Measurements from ENCODE around the gene CRELD2. TPM values are rescaled to one million over a fixed set of nuclear protein-coding genes. Genes with fewer than 3 reads are reported as not detected.

Gene CRELD2
- total and polyA plus RNA-seq, 2 of the 13 experiments (the other 11 are each of a cell fraction or from before 2014, with no cell fraction given) = 17.2 to 44.7 TPM

DNA sequence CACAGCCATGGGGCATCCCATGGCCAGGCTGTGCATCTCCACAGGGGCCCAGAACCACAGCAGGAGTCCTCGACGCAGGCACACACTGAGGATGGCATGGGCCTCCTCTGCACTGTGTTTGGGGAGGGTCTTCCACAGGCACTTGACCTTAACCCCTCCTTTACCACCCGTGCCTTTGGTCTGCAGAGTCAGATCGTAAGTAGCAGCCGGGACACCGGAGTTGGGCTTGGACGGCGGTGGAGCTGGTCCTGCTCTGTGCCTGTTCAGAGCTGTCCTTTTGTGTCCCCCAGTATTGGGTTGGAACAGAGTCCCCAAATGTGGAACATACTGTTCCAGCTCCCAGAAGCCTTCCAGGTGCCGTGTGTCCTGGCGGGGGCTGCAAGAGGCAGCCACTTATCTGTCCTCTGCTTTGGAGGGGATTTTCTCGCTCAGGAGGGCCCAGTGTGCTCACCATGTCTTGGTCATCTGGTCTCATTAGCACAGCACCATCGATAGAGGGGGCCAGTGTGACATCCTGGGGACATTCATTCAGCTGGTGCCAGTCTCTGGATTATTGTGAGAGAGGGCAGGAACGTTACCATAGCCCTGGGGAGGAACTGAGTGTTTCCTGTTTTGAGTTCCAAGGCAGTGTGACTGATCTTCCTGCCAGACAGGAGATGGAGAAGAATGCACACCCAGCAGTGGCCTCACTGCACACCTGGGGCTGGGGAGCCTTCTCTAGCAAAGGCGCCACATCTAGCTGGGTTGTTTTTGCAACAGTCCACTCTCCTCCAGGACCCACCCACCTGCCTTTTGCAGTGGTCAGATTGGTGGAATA lies 12.4 kb downstream of the CRELD2 start (continued):
- TF ChIP-seq U2AF2 (IDR thresholded peaks at IDR 0.05; ENCODE audit: low read depth, low read length) (no peak), PHF5A (CRISPR knock-in tag; IDR thresholded peaks at IDR 0.05; ENCODE audit: low read depth, unreplicated experiment) (no peak), SMAD3 (CRISPR knock-in tag; IDR thresholded peaks at IDR 0.05) (no peak), ZFP41 (CRISPR knock-in tag; IDR thresholded peaks at IDR 0.05; ENCODE audit: borderline replicate concordance) (no peak), SMAD1 (CRISPR knock-in tag; IDR thresholded peaks at IDR 0.05; ENCODE audit: borderline replicate concordance, low read depth) (no peak; the same call in 1 of the 2 replicates), SSRP1 (CRISPR knock-in tag; IDR thresholded peaks at IDR 0.05) (no peak), TEAD2 (CRISPR knock-in tag; IDR thresholded peaks at IDR 0.05) (no peak), BHLHE40 (IDR thresholded peaks at IDR 0.05; ENCODE audit: low read length) (no peak), CEBPB (IDR thresholded peaks at IDR 0.05; ENCODE audit: borderline replicate concordance, low read depth, low read length) (no peak), ZNF558 (CRISPR knock-in tag; IDR thresholded peaks at IDR 0.05; ENCODE audit: borderline replicate concordance) (no peak), ZNF10 (CRISPR knock-in tag; IDR thresholded peaks at IDR 0.05; ENCODE audit: borderline replicate concordance, low read depth) (no peak)
- TF ChIP-seq, protein P1, sequence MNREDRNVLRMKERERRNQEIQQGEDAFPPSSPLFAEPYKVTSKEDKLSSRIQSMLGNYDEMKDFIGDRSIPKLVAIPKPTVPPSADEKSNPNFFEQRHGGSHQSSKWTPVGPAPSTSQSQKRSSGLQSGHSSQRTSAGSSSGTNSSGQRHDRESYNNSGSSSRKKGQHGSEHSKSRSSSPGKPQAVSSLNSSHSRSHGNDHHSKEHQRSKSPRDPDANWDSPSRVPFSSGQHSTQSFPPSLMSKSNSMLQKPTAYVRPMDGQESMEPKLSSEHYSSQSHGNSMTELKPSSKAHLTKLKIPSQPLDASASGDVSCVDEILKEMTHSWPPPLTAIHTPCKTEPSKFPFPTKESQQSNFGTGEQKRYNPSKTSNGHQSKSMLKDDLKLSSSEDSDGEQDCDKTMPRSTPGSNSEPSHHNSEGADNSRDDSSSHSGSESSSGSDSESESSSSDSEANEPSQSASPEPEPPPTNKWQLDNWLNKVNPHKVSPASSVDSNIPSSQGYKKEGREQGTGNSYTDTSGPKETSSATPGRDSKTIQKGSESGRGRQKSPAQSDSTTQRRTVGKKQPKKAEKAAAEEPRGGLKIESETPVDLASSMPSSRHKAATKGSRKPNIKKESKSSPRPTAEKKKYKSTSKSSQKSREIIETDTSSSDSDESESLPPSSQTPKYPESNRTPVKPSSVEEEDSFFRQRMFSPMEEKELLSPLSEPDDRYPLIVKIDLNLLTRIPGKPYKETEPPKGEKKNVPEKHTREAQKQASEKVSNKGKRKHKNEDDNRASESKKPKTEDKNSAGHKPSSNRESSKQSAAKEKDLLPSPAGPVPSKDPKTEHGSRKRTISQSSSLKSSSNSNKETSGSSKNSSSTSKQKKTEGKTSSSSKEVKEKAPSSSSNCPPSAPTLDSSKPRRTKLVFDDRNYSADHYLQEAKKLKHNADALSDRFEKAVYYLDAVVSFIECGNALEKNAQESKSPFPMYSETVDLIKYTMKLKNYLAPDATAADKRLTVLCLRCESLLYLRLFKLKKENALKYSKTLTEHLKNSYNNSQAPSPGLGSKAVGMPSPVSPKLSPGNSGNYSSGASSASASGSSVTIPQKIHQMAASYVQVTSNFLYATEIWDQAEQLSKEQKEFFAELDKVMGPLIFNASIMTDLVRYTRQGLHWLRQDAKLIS (CRISPR knock-in tag; IDR thresholded peaks at IDR 0.05) = no peak
- TF ChIP-seq, protein P2, sequence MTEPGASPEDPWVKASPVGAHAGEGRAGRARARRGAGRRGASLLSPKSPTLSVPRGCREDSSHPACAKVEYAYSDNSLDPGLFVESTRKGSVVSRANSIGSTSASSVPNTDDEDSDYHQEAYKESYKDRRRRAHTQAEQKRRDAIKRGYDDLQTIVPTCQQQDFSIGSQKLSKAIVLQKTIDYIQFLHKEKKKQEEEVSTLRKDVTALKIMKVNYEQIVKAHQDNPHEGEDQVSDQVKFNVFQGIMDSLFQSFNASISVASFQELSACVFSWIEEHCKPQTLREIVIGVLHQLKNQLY (CRISPR knock-in tag; IDR thresholded peaks at IDR 0.05) = no peak
- TF ChIP-seq, protein P3, sequence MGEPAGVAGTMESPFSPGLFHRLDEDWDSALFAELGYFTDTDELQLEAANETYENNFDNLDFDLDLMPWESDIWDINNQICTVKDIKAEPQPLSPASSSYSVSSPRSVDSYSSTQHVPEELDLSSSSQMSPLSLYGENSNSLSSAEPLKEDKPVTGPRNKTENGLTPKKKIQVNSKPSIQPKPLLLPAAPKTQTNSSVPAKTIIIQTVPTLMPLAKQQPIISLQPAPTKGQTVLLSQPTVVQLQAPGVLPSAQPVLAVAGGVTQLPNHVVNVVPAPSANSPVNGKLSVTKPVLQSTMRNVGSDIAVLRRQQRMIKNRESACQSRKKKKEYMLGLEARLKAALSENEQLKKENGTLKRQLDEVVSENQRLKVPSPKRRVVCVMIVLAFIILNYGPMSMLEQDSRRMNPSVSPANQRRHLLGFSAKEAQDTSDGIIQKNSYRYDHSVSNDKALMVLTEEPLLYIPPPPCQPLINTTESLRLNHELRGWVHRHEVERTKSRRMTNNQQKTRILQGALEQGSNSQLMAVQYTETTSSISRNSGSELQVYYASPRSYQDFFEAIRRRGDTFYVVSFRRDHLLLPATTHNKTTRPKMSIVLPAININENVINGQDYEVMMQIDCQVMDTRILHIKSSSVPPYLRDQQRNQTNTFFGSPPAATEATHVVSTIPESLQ (CRISPR knock-in tag; conservative IDR thresholded peaks at IDR 0.05) = no peak
- TF ChIP-seq, protein P4, sequence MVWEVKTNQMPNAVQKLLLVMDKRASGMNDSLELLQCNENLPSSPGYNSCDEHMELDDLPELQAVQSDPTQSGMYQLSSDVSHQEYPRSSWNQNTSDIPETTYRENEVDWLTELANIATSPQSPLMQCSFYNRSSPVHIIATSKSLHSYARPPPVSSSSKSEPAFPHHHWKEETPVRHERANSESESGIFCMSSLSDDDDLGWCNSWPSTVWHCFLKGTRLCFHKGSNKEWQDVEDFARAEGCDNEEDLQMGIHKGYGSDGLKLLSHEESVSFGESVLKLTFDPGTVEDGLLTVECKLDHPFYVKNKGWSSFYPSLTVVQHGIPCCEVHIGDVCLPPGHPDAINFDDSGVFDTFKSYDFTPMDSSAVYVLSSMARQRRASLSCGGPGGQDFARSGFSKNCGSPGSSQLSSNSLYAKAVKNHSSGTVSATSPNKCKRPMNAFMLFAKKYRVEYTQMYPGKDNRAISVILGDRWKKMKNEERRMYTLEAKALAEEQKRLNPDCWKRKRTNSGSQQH (CRISPR knock-in tag; IDR thresholded peaks at IDR 0.05; ENCODE audit: low read depth) = no peak
- TF ChIP-seq, protein P5, sequence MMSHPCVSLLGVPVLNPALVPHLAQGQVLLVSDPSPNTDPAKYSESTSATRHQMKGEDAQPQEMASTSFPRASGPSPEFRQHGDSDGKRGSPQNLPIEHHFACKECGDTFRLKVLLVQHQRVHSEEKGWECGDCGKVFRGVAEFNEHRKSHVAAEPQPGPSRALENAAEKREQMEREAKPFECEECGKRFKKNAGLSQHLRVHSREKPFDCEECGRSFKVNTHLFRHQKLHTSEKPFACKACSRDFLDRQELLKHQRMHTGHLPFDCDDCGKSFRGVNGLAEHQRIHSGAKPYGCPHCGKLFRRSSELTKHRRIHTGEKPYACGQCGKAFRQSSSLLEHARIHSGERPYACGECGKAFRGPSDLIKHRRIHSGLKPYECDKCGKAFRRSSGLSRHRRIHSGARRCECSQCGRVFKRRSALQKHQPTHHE (CRISPR knock-in tag; IDR thresholded peaks at IDR 0.05; ENCODE audit: borderline replicate concordance) = no peak
- TF ChIP-seq, protein P6, sequence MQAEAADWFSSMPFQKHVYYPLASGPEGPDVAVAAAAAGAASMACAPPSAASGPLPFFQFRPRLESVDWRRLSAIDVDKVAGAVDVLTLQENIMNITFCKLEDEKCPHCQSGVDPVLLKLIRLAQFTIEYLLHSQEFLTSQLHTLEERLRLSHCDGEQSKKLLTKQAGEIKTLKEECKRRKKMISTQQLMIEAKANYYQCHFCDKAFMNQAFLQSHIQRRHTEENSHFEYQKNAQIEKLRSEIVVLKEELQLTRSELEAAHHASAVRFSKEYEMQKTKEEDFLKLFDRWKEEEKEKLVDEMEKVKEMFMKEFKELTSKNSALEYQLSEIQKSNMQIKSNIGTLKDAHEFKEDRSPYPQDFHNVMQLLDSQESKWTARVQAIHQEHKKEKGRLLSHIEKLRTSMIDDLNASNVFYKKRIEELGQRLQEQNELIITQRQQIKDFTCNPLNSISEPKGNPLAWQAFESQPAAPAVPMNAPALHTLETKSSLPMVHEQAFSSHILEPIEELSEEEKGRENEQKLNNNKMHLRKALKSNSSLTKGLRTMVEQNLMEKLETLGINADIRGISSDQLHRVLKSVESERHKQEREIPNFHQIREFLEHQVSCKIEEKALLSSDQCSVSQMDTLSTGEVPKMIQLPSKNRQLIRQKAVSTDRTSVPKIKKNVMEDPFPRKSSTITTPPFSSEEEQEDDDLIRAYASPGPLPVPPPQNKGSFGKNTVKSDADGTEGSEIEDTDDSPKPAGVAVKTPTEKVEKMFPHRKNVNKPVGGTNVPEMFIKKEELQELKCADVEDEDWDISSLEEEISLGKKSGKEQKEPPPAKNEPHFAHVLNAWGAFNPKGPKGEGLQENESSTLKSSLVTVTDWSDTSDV (CRISPR knock-in tag; IDR thresholded peaks at IDR 0.05) = no peak

All from HepG2 (cell line).